K562 (cell line): ENCODE data around the gene EIF4G1. TPM values are rescaled to one million over a fixed set of nuclear protein-coding genes. Genes with fewer than 3 reads are reported as not detected.
A peak's percentile ranks its signal among the peaks of the same experiment; 100 is the strongest.

Source experiments
- ATAC-seq: fragments of 200-7000 bp; cut with Tn5 transposase; 3 replicates; pipeline ENCODE4 v1.9.1; 2020; ENCODE audit warnings: moderate library complexity
- BruUV-seq: library from RNA; stranded (reverse); fragments of 400-500 nt; replicated peaks from 2 replicates; lab custom pipeline; 2021; lab: Mats Ljungman, UMichigan
- CTCF ChIA-PET: fragments of 300-600 bp; formaldehyde crosslinking; extraction: SDS; loops from one replicate; lab custom pipeline; 2021; ENCODE audit warnings: low intra/inter-chr PET ratio; lab: Yijun Ruan, JAX
- POLR2A ChIA-PET: fragments of 300-600, 350-650 bp; sonication (Branson Sonifier 250); formaldehyde crosslinking; extraction: SDS; loops from one replicate; lab custom pipeline; 2021; ENCODE audit warnings: antibody characterized with exemption, inconsistent platforms; lab: Yijun Ruan, JAX
- DNase-seq, 4 experiments: peaks; one replicate each; pipeline versions ENCODE4 v3.0.0 to v3.0.0-alpha.2; 2011 to 2018; ENCODE audit warnings: low spot score in 3 of 4, mixed read lengths in 3 of 4; ENCODE audit errors: extremely low read depth in 1 of 4
- FAIRE-seq: peaks from 2 replicates; lab custom pipeline; 2011; peaks lifted over from hg19 to GRCh38; lab: Jason Lieb, UNC
- H2AFZ ChIP-seq: 2 replicates; pipeline ENCODE4 v1.6.0; 2011; ENCODE audit warnings: low read depth, low read length, control low read depth, inconsistent platforms
- H3K27ac ChIP-seq: fragments of 200-600 bp; 3 replicates; pipeline ENCODE4 v1.8.0; 2011; ENCODE audit warnings: low read depth, mild to moderate bottlenecking, control low read depth, inconsistent platforms, low read length, moderate library complexity, mixed read lengths; ENCODE audit errors: extremely low read depth
- H3K27me3 ChIP-seq, 2 experiments: fragments of 300-600 bp in 1 of 2; 2 replicates in 1 of 2; 3 replicates in 1 of 2; pipeline versions ENCODE4 v1.6.0 to v1.8.0; 2011; ENCODE audit warnings: inconsistent platforms in 2 of 2, low read length in 2 of 2, mild to moderate bottlenecking in 1 of 2, mixed read lengths in 1 of 2, moderate library complexity in 1 of 2; ENCODE audit not compliant: control insufficient read depth in 2 of 2, insufficient read depth in 2 of 2
- H3K36me3 ChIP-seq: fragments of 300-600 bp; 3 replicates; pipeline ENCODE4 v1.8.0; 2011; ENCODE audit warnings: mild to moderate bottlenecking, low read length, inconsistent platforms; ENCODE audit not compliant: control insufficient read depth, insufficient read depth
- H3K4me1 ChIP-seq, 2 experiments: fragments of 200-600 bp in 1 of 2; replicated peaks in 1 of 2; 2 replicates in 1 of 2; 3 replicates in 1 of 2; pipeline versions ENCODE4 v1.5.1 to v1.8.0; 2011; ENCODE audit warnings: inconsistent platforms in 2 of 2, low read length in 2 of 2, mild to moderate bottlenecking in 1 of 2, mixed read lengths in 1 of 2, moderate library complexity in 1 of 2; ENCODE audit not compliant: control insufficient read depth in 2 of 2, insufficient read depth in 2 of 2
- H3K4me2 ChIP-seq: 2 replicates; pipeline ENCODE4 v1.6.1; 2011; ENCODE audit warnings: low read length, control low read depth, inconsistent platforms, mixed read lengths; ENCODE audit not compliant: insufficient read depth
- H3K4me3 ChIP-seq: fragments of 200-600 bp; sonication (generic), shearing (Covaris generic); 2 replicates; pipeline ENCODE4 v1.5.1; 2016; ENCODE audit warnings: control low read depth, inconsistent platforms
- H3K79me2 ChIP-seq: fragments of 200-600 bp; 3 replicates; pipeline ENCODE4 v1.8.0; 2011; ENCODE audit warnings: low read length, inconsistent platforms; ENCODE audit not compliant: control insufficient read depth, insufficient read depth
- H3K9ac ChIP-seq, 2 experiments: 2 replicates each; pipeline versions ENCODE4 v1.6.0 to v1.6.1; 2011; ENCODE audit warnings: low read depth in 2 of 2, low read length in 2 of 2, control low read depth in 1 of 2, inconsistent platforms in 1 of 2, mild to moderate bottlenecking in 1 of 2, mixed read lengths in 1 of 2; ENCODE audit not compliant: insufficient read depth in 1 of 2
- H3K9me1 ChIP-seq: one replicate; pipeline ENCODE4 v1.6.0; 2011; ENCODE audit warnings: inconsistent platforms, mild to moderate bottlenecking, low read length, moderate library complexity; ENCODE audit not compliant: control insufficient read depth, insufficient read depth
- H3K9me3 ChIP-seq: replicated peaks from 2 replicates; pipeline ENCODE4 v1.5.1; 2011; ENCODE audit warnings: low read depth, low read length, inconsistent platforms; ENCODE audit not compliant: control insufficient read depth, insufficient read depth
- H4K20me1 ChIP-seq: replicated peaks from 2 replicates; pipeline ENCODE4 v1.6.1; 2011; ENCODE audit warnings: low read length, inconsistent platforms, mixed read lengths; ENCODE audit not compliant: control insufficient read depth, insufficient read depth
- ESRRA ChIP-seq: fragments of 450-650 bp; IDR thresholded peaks from 2 replicates; pipeline ENCODE4 v1.6.1; 2014; ENCODE audit warnings: low read depth, mild to moderate bottlenecking, moderate library complexity, borderline replicate concordance
- WGBS: fragments of 100-300 bp; shearing (Covaris generic); methylation state at CpG from one replicate; pipeline ENCODE4 v1.1.6; 2016; ENCODE audit warnings: low coverage, mixed read lengths; ENCODE audit not compliant: insufficient coverage; ENCODE audit errors: missing lambda C conversion rate; 5-methylcytosine and 5-hydroxymethylcytosine counted together
- in situ Hi-C: fragments of 300-500 bp; cut with MboI; formaldehyde crosslinking; loops from 4 replicates; pipeline ENCODE4 v1.15.0; 2018; ENCODE audit warnings: inconsistent platforms, mixed read lengths
- intact Hi-C: fragments of 100-400 bp; cut with micrococcal nuclease; formaldehyde crosslinking; loops from 2 replicates; pipeline ENCODE4 v1.14.2; 2022
- polyA plus RNA-seq, 8 experiments: library from polyadenylated mRNA; depleted of rRNA in 4 of 8; stranded (reverse) in 5 of 8; unstranded in 3 of 8; fragments of >200 nt; fragmentation: Nextera tagmentation in 2 of 8; fragmentation: Illumina TruSeq in 1 of 8; extraction: Ambion mirVana in 2 of 8; extraction: Trizol in 1 of 8; gene quantifications; 2 replicates each; pipeline versions ENCODE4 v1.2.1 to v1.2.3, GENCODE V29; 2011 to 2014; ENCODE audit warnings: inconsistent platforms in 1 of 8, missing spikeins in 1 of 8
- total RNA-seq, 7 experiments: library from RNA; depleted of rRNA in 6 of 7; stranded (reverse); fragments of >200 nt in 6 of 7; fragmentation: Illumina TruSeq in 2 of 7; extraction: Trizol in 2 of 7; gene quantifications; 2 replicates each; pipeline versions ENCODE4 v1.2.1 to v1.2.3, GENCODE V29; 2011 to 2021; ENCODE audit warnings: low replicate concordance in 1 of 7
- TF ChIP-seq, protein P1 (sequence below): sonication (generic); formaldehyde crosslinking; IDR thresholded peaks from 2 replicates; pipeline ENCODE4 v1.9.0; 2022; ENCODE audit warnings: mild to moderate bottlenecking, missing genetic modification reagents

The EIF4G1 gene
- total and polyA plus RNA-seq, 9 of the 15 experiments (the other 6 are each of a cell fraction or from before 2014, with no cell fraction given), result 4.6 to 505 (median 155) TPM

DNA sequence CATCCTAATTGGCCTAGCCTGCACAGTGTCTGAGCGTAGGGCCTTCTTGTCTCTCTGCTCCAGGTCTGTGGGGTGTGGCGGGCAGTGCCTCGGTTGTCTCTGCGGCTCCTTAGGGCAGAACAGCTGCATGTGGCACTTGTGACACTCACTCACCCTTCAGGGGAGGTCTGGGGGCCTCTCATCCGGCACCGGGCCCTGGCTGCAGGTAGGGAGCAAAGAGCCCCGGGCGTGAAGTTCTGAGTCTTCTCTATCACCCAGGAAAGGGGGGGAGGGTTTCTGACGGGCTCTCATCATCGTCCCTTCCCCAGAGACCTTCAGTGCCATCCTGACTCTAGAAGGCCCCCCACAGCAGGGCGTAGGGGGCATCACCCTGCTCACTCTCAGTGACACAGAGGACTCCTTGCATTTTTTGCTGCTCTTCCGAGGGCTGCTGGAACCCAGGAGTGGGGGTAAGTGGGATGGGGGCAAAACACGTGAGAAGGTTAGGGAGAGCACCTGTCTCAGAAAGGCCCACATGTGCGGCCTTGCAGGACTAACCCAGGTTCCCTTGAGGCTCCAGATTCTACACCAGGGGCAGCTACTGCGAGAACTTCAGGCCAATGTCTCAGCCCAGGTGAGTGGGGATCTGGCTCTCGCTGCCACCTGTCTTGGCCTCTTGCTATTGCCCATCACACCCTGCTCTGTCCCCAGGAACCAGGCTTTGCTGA is 68.1 kb downstream of the EIF4G1 start:
- Histone ChIP-seq H3K9me1 (no peaks in the 10 kb centered on the region), H3K4me3 (no peak overlapping the region), H3K36me3 (no peaks in the 10 kb centered on the region), H2AFZ (no peak overlapping the region), H3K4me1 (peaks cover 5 to 45% of the 10 kb centered on the region in 2 experiments; a peak in 4 of 5 replicates), H3K27me3 (peaks cover 19 to 64% of the 10 kb centered on the region in 2 experiments), H4K20me1 (0 out of 2 replicates have a peak, but pooled peaks cover 3% of the 10 kb centered on the region), H3K79me2 (no peaks in the 10 kb centered on the region), H3K4me2 (no peak overlapping the region), H3K9ac (no peak overlapping the region), H3K27ac (no peak overlapping the region), H3K9me3 (no peaks in the 10 kb centered on the region)
- ATAC-seq (no peak), DNase-seq (no peak), FAIRE-seq (no peak)
- ChIA-PET CTCF (no interaction called here), POLR2A (interaction anchor here (0.7 to 1.1 kb wide), 2 partner anchors 11 to 179 kb away, joined by 4 to 6 read pairs; no protein-coding TSS in a partner anchor)
- in situ Hi-C loops, result no loop called here
- 0 out of 2 replicates have a peak, but pooled peaks have one; percentile 2 for TF ChIP-seq ESRRA
- TF ChIP-seq, protein P1, sequence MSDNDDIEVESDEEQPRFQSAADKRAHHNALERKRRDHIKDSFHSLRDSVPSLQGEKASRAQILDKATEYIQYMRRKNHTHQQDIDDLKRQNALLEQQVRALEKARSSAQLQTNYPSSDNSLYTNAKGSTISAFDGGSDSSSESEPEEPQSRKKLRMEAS (CRISPR knock-in tag), result no peak
- WGBS, result 25% methylated on average over 16 of the region's 16 CpGs
- no TSS peak for BruUV-seq
- intact Hi-C loops, result loop anchor here (10.0 kb wide), 1 partner anchor 332 kb away; the partner anchor contains the start of gene MAGEF1
